NB4 (cell line): ENCODE measurements around the gene IL18BP.

ENCODE experiments used
- DNase-seq: peaks from one replicate; pipeline ENCODE4 v3.0.0; 2010; ENCODE audit warnings: low read depth
- H3K4me3 ChIP-seq: one replicate; pipeline ENCODE4 v1.5.1; 2011; ENCODE audit warnings: mild to moderate bottlenecking, low read depth, low read length, moderate library complexity
- CTCF ChIP-seq: IDR thresholded peaks from one replicate; pipeline ENCODE4 v1.5.1; 2012; ENCODE audit warnings: low read depth, low read length
- MAX ChIP-seq: IDR thresholded peaks from 2 replicates; pipeline ENCODE4 v1.6.1; 2011; ENCODE audit warnings: low read depth, low read length
- MYC ChIP-seq: IDR thresholded peaks from 2 replicates; pipeline ENCODE4 v1.6.1; 2011; ENCODE audit warnings: low read depth, low read length
- POLR2A ChIP-seq: IDR thresholded peaks from 2 replicates; pipeline ENCODE4 v1.6.1; 2011; ENCODE audit warnings: mild to moderate bottlenecking; ENCODE audit not compliant: insufficient read length; ENCODE audit errors: extremely low read depth

The IL18BP gene

GRCh38 chr11:71998649-71999310 is at the start of gene IL18BP:
TSS of gene IL18BP (plus strand) at chr11:71998909. CDS start at chr11:71999985, 1,076 bp downstream.
- DNase-seq = peak; percentile 55
- TF ChIP-seq CTCF (no peak), MYC (no peak; the same call in 1 of the 2 replicates), POLR2A (no peak), MAX (no peak)
- no peak within 1 kb of the TSS for H3K4me3 ChIP-seq

GRCh38 chr11:71949034-71949433 is 49.7 kb upstream of the IL18BP start:
- TF ChIP-seq MAX = no peak
- TF ChIP-seq CTCF = no peak
- no peak for TF ChIP-seq POLR2A
- no peak for TF ChIP-seq MYC
- DNase-seq = no peak
- H3K4me3 ChIP-seq = no peak overlapping the region

- TF ChIP-seq MAX (no peak), CTCF (no peak), MYC (no peak), POLR2A (no peak)
- H3K4me3 ChIP-seq = no peak overlapping the region
- DNase-seq = no peak
Measured at GRCh38 chr11:71951741-71952310, 46.9 kb upstream of the IL18BP start.

GRCh38 chr11:71955898-71956456 is 42.7 kb upstream of the IL18BP start:
- no peak for DNase-seq
- TF ChIP-seq MAX (no peak), CTCF (no peak), POLR2A (no peak), MYC (no peak)
- H3K4me3 ChIP-seq = no peak overlapping the region

- H3K4me3 ChIP-seq = no peak overlapping the region
- no peak for TF ChIP-seq CTCF
- no peak for TF ChIP-seq MAX
- TF ChIP-seq POLR2A = no peak
- no peak for TF ChIP-seq MYC
- peak; percentile 61 for DNase-seq
Measured at GRCh38 chr11:71962428-71963038, 36.2 kb upstream of the IL18BP start.
